Measurements from ENCODE around the gene TNFRSF8.

The TNFRSF8 gene

GRCh38 chr1:12046749-12047119 lies 16.4 kb upstream of the TNFRSF8 start:
- TF ChIP-seq SIN3A (IDR thresholded peaks at IDR 0.05; ENCODE audit: borderline replicate concordance, insufficient read depth, low read length) (no peak), FOXP2 (optimal IDR thresholded peaks at IDR 0.05; ENCODE audit: borderline replicate concordance, extremely low read depth, extremely low read length, insufficient read depth) (no peak), TAF1 (IDR thresholded peaks at IDR 0.05; ENCODE audit: borderline replicate concordance, insufficient read depth, low read length) (no peak), POLR2AphosphoS5 (IDR thresholded peaks at IDR 0.05; ENCODE audit: low read depth, low read length) (no peak)
- TF ChIP-seq, protein P1, sequence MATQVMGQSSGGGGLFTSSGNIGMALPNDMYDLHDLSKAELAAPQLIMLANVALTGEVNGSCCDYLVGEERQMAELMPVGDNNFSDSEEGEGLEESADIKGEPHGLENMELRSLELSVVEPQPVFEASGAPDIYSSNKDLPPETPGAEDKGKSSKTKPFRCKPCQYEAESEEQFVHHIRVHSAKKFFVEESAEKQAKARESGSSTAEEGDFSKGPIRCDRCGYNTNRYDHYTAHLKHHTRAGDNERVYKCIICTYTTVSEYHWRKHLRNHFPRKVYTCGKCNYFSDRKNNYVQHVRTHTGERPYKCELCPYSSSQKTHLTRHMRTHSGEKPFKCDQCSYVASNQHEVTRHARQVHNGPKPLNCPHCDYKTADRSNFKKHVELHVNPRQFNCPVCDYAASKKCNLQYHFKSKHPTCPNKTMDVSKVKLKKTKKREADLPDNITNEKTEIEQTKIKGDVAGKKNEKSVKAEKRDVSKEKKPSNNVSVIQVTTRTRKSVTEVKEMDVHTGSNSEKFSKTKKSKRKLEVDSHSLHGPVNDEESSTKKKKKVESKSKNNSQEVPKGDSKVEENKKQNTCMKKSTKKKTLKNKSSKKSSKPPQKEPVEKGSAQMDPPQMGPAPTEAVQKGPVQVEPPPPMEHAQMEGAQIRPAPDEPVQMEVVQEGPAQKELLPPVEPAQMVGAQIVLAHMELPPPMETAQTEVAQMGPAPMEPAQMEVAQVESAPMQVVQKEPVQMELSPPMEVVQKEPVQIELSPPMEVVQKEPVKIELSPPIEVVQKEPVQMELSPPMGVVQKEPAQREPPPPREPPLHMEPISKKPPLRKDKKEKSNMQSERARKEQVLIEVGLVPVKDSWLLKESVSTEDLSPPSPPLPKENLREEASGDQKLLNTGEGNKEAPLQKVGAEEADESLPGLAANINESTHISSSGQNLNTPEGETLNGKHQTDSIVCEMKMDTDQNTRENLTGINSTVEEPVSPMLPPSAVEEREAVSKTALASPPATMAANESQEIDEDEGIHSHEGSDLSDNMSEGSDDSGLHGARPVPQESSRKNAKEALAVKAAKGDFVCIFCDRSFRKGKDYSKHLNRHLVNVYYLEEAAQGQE (IDR thresholded peaks at IDR 0.05; ENCODE audit: insufficient read depth in 1 of 2, low read depth in 2 of 2, low read length in 2 of 2) = no peak

GRCh38 chr1:12047120-12047876 lies 15.8 kb upstream of the TNFRSF8 start:
- TF ChIP-seq, protein P1 (IDR thresholded peaks at IDR 0.05; ENCODE audit: insufficient read depth in 1 of 2, low read depth in 2 of 2, low read length in 2 of 2) = no peak
- TF ChIP-seq FOXP2 (optimal IDR thresholded peaks at IDR 0.05; ENCODE audit: borderline replicate concordance, extremely low read depth, extremely low read length, insufficient read depth) (no peak), POLR2AphosphoS5 (IDR thresholded peaks at IDR 0.05; ENCODE audit: low read depth, low read length) (no peak), SIN3A (IDR thresholded peaks at IDR 0.05; ENCODE audit: borderline replicate concordance, insufficient read depth, low read length) (no peak), TAF1 (IDR thresholded peaks at IDR 0.05; ENCODE audit: borderline replicate concordance, insufficient read depth, low read length) (no peak)

- no peak for TF ChIP-seq TAF1 (IDR thresholded peaks at IDR 0.05; ENCODE audit: borderline replicate concordance, insufficient read depth, low read length)
- TF ChIP-seq SIN3A (IDR thresholded peaks at IDR 0.05; ENCODE audit: borderline replicate concordance, insufficient read depth, low read length) = no peak
Measured at GRCh38 chr1:12048372-12048771, 14.7 kb upstream of the TNFRSF8 start.

GRCh38 chr1:12049616-12050015 lies 13.5 kb upstream of the TNFRSF8 start:
- TF ChIP-seq POLR2AphosphoS5 (IDR thresholded peaks at IDR 0.05; ENCODE audit: low read depth, low read length) (no peak), TAF1 (IDR thresholded peaks at IDR 0.05; ENCODE audit: borderline replicate concordance, insufficient read depth, low read length) (no peak), SIN3A (IDR thresholded peaks at IDR 0.05; ENCODE audit: borderline replicate concordance, insufficient read depth, low read length) (no peak), FOXP2 (optimal IDR thresholded peaks at IDR 0.05; ENCODE audit: borderline replicate concordance, extremely low read depth, extremely low read length, insufficient read depth) (no peak)
- TF ChIP-seq, protein P1 (IDR thresholded peaks at IDR 0.05; ENCODE audit: insufficient read depth in 1 of 2, low read depth in 2 of 2, low read length in 2 of 2) = no peak

- TF ChIP-seq FOXP2 (optimal IDR thresholded peaks at IDR 0.05; ENCODE audit: borderline replicate concordance, extremely low read depth, extremely low read length, insufficient read depth) (no peak), SIN3A (IDR thresholded peaks at IDR 0.05; ENCODE audit: borderline replicate concordance, insufficient read depth, low read length) (no peak), POLR2AphosphoS5 (IDR thresholded peaks at IDR 0.05; ENCODE audit: low read depth, low read length) (no peak), TAF1 (IDR thresholded peaks at IDR 0.05; ENCODE audit: borderline replicate concordance, insufficient read depth, low read length) (no peak)
- TF ChIP-seq, protein P1 (IDR thresholded peaks at IDR 0.05; ENCODE audit: insufficient read depth in 1 of 2, low read depth in 2 of 2, low read length in 2 of 2) = no peak
Measured at GRCh38 chr1:12051361-12051760, 11.7 kb upstream of the TNFRSF8 start.
